OCI-LY3 (cell line): Measurements from ENCODE around the gene C11orf21.

ENCODE experiments used
- EZH2phosphoT487 ChIP-seq: fragments of 200-600 bp; shearing (Covaris generic); IDR thresholded peaks from 2 replicates; pipeline ENCODE4 v1.6.1; 2018; ENCODE audit warnings: antibody characterized with exemption, mixed run types, low read depth
- TF ChIP-seq, protein P1 (sequence below): fragments of 200-600, 300-600 bp; sonication (generic); IDR thresholded peaks from 2 replicates; pipeline ENCODE4 v1.5.1; 2014; ENCODE audit warnings: antibody characterized with exemption, low read length, low read depth

DNA sequence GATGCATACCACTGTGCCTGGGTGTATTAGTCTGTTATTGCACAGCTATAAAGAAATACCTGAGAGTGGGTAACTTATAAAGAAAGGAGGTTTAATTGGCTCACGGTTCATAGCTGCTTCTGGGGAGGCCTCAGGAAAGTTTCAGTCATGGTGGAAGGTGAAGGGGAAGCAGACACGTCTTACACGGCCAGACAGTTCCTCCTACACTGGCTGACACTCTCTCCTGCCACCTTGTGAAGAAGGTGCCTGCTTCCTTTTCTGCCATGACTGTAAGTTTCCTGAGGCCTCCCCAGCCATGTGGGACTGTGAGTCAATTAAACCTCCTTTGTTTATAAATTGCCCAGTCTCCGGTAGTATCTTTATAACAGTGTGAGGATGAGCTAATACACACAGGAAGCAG is 41.8 kb upstream of the C11orf21 start:
- TF ChIP-seq, protein P1, sequence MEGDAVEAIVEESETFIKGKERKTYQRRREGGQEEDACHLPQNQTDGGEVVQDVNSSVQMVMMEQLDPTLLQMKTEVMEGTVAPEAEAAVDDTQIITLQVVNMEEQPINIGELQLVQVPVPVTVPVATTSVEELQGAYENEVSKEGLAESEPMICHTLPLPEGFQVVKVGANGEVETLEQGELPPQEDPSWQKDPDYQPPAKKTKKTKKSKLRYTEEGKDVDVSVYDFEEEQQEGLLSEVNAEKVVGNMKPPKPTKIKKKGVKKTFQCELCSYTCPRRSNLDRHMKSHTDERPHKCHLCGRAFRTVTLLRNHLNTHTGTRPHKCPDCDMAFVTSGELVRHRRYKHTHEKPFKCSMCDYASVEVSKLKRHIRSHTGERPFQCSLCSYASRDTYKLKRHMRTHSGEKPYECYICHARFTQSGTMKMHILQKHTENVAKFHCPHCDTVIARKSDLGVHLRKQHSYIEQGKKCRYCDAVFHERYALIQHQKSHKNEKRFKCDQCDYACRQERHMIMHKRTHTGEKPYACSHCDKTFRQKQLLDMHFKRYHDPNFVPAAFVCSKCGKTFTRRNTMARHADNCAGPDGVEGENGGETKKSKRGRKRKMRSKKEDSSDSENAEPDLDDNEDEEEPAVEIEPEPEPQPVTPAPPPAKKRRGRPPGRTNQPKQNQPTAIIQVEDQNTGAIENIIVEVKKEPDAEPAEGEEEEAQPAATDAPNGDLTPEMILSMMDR = no peak
- TF ChIP-seq EZH2phosphoT487 = no peak
